Hepatocyte (in vitro differentiated cells): Measurements from ENCODE around the gene NEK10. TPM values are rescaled to one million over a fixed set of nuclear protein-coding genes. Genes with fewer than 3 reads are reported as not detected.

Source experiments
- DNase-seq: peaks from one replicate; pipeline ENCODE4 v3.0.0-alpha.2; 2016; ENCODE audit warnings: low spot score
- H2AFZ ChIP-seq: fragments of 200-600 bp; sonication (generic); 2 replicates; pipeline ENCODE4 v1.6.0; 2016; ENCODE audit warnings: antibody characterized with exemption, mild to moderate bottlenecking
- H3K27ac ChIP-seq: fragments of 200-600 bp; sonication (generic); 2 replicates; pipeline ENCODE4 v1.5.1; 2016; ENCODE audit warnings: mild to moderate bottlenecking
- H3K27me3 ChIP-seq: fragments of 200-600 bp; sonication (generic); 2 replicates; pipeline ENCODE4 v1.6.1; 2016
- H3K36me3 ChIP-seq: fragments of 200-600 bp; sonication (generic); replicated peaks from 2 replicates; pipeline ENCODE4 v1.5.1; 2016; ENCODE audit warnings: low read depth; ENCODE audit not compliant: insufficient read depth
- H3K4me1 ChIP-seq: fragments of 200-600 bp; sonication (generic); 2 replicates; pipeline ENCODE4 v1.5.1; 2016; ENCODE audit warnings: mild to moderate bottlenecking, moderate library complexity; ENCODE audit not compliant: insufficient read depth
- H3K4me2 ChIP-seq: fragments of 200-600 bp; sonication (generic); 2 replicates; pipeline ENCODE4 v1.6.0; 2016
- H3K4me3 ChIP-seq: fragments of 200-600 bp; sonication (generic); 2 replicates; pipeline ENCODE4 v1.5.1; 2016; ENCODE audit warnings: mild to moderate bottlenecking
- H3K79me2 ChIP-seq: fragments of 200-600 bp; sonication (generic); 2 replicates; pipeline ENCODE4 v1.6.0; 2017; ENCODE audit warnings: mild to moderate bottlenecking
- H3K9me2 ChIP-seq: fragments of 200-600 bp; sonication (generic); replicated peaks from 2 replicates; pipeline ENCODE4 v1.6.0; 2017; ENCODE audit warnings: mild to moderate bottlenecking; ENCODE audit not compliant: insufficient read depth
- H3K9me3 ChIP-seq: fragments of 200-600 bp; sonication (generic); 2 replicates; pipeline ENCODE4 v1.5.1; 2016; ENCODE audit warnings: low read depth, mild to moderate bottlenecking
- H4K20me1 ChIP-seq: fragments of 200-600 bp; sonication (generic); 2 replicates; pipeline ENCODE4 v1.6.0; 2016; ENCODE audit warnings: mild to moderate bottlenecking; ENCODE audit not compliant: insufficient read depth, poor library complexity, severe bottlenecking
- EZH2 ChIP-seq: fragments of 200-600 bp; sonication (generic); IDR thresholded peaks from 2 replicates; pipeline ENCODE4 v1.6.1; 2016; ENCODE audit warnings: antibody characterized with exemption, mild to moderate bottlenecking, borderline replicate concordance
- EZH2phosphoT487 ChIP-seq: fragments of 200-600 bp; sonication (generic); IDR thresholded peaks from one replicate; pipeline ENCODE4 v1.6.1; 2018; ENCODE audit warnings: antibody characterized with exemption, mild to moderate bottlenecking, low read depth, moderate library complexity; ENCODE audit not compliant: unreplicated experiment, severe bottlenecking
- WGBS: methylation state at CpG from one replicate; pipeline ENCODE4 v1.1.6; 2016; ENCODE audit warnings: low lambda C conversion rate; ENCODE audit errors: missing lambda C conversion rate; 5-methylcytosine and 5-hydroxymethylcytosine counted together
- polyA plus RNA-seq: library from polyadenylated mRNA; unstranded; fragments of >200 nt; fragmentation: Nextera tagmentation; extraction: Ambion mirVana; gene quantifications from 2 replicates; pipeline ENCODE4 v1.2.1, GENCODE V29; 2016
- total RNA-seq: library from RNA; depleted of rRNA; stranded (reverse); fragments of >200 nt; gene quantifications from 2 replicates; pipeline ENCODE4 v1.2.3, GENCODE V29; 2014
- TF ChIP-seq, protein P1 (sequence below): fragments of 200-600 bp; sonication (generic); IDR thresholded peaks from 2 replicates; pipeline ENCODE4 v1.5.1; 2016; ENCODE audit warnings: antibody characterized with exemption, mild to moderate bottlenecking; ENCODE audit not compliant: poor library complexity

Gene NEK10
- total and polyA plus RNA-seq, 2 experiments from 2014 or later, result 0.13 to 2.0 TPM

DNA sequence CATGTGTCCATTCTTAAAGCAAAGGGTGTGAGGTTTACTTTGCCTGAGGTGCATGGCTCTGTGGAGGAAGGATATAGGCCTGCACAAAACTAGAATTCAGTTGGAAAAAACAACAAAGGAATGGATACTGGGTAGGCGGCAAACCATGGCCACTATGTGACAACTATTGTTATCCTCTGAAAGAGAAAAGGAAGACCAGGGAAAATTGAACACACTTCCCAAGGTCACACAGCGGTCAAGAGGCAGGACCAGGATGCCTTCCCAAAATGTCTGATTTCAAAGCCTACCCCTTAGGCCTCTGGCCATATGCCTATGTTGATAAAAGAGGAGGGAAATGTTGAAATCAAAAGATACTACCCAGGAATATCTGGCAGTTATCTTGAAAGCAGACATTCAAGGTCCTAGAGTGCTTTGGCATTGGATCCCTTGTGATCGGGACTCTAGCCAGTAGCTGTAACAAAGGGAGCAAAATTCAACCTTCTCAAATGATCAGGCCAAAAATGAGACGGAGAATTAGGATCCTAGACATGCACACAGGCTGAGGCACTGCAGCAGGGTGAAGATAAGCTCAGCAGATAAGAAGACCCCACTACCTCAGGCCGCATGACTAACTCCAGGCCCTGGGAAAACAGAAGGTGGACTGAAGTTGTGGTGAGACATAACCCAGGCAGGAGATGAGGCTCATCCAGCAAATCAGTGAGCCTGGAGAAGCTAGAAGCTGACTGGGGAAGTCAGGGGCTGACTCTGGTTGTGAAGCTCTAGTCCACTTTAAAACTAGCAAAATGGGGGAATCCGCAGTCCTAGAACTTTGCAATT, 292.2 kb downstream of the NEK10 start:
- Histone ChIP-seq H3K27me3 (no peaks in the 10 kb centered on the region), H2AFZ (no peak overlapping the region), H3K4me3 (no peak overlapping the region), H3K9me3 (no peaks in the 10 kb centered on the region), H3K36me3 (no peaks in the 10 kb centered on the region), H3K9me2 (no peaks in the 10 kb centered on the region), H3K4me2 (no peak overlapping the region), H3K79me2 (no peaks in the 10 kb centered on the region), H4K20me1 (no peaks in the 10 kb centered on the region), H3K27ac (no peak overlapping the region), H3K4me1 (peaks cover 18% of the 10 kb centered on the region)
- TF ChIP-seq, protein P1, sequence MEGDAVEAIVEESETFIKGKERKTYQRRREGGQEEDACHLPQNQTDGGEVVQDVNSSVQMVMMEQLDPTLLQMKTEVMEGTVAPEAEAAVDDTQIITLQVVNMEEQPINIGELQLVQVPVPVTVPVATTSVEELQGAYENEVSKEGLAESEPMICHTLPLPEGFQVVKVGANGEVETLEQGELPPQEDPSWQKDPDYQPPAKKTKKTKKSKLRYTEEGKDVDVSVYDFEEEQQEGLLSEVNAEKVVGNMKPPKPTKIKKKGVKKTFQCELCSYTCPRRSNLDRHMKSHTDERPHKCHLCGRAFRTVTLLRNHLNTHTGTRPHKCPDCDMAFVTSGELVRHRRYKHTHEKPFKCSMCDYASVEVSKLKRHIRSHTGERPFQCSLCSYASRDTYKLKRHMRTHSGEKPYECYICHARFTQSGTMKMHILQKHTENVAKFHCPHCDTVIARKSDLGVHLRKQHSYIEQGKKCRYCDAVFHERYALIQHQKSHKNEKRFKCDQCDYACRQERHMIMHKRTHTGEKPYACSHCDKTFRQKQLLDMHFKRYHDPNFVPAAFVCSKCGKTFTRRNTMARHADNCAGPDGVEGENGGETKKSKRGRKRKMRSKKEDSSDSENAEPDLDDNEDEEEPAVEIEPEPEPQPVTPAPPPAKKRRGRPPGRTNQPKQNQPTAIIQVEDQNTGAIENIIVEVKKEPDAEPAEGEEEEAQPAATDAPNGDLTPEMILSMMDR, result no peak
- TF ChIP-seq EZH2phosphoT487 (no peak), EZH2 (no peak)
- DNase-seq, result no peak
- WGBS, result 69% methylated on average over 6 of the region's 6 CpGs

DNA sequence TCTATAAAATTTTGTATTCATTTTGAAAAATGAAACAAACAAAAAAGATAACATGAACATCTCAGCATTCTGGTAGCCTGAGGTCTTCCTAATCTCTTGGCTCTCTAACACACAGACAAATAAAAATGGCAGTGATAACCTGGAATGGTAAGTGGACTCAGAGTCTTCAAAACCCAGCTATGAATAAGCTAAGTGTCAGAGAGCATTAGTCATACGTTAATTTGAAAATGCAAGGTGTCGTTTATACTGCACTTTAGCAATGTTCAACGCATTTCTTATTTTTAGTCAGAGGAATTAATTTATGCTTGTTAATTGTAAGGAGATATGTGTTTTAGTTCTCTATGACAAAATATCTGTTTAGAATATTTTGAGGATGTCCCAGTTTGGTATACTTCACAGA, 294.3 kb downstream of the NEK10 start:
- no peaks in the 10 kb centered on the region for H3K36me3 ChIP-seq
- H3K4me3 ChIP-seq, result no peak overlapping the region
- H2AFZ ChIP-seq, result no peak overlapping the region
- peak overlapping the region; percentile 35 for H3K27ac ChIP-seq
- H3K4me2 ChIP-seq, result no peak overlapping the region
- H3K79me2 ChIP-seq, result no peaks in the 10 kb centered on the region
- H3K9me3 ChIP-seq, result no peaks in the 10 kb centered on the region
- WGBS, result 89% methylated on average over 3 of the region's 3 CpGs
- H3K27me3 ChIP-seq, result no peaks in the 10 kb centered on the region
- DNase-seq, result no peak
- TF ChIP-seq EZH2phosphoT487 (no peak), EZH2 (no peak)
- TF ChIP-seq, protein P1, result no peak
- no peaks in the 10 kb centered on the region for H3K9me2 ChIP-seq
- peaks cover 18% of the 10 kb centered on the region for H3K4me1 ChIP-seq
- no peaks in the 10 kb centered on the region for H4K20me1 ChIP-seq

DNA sequence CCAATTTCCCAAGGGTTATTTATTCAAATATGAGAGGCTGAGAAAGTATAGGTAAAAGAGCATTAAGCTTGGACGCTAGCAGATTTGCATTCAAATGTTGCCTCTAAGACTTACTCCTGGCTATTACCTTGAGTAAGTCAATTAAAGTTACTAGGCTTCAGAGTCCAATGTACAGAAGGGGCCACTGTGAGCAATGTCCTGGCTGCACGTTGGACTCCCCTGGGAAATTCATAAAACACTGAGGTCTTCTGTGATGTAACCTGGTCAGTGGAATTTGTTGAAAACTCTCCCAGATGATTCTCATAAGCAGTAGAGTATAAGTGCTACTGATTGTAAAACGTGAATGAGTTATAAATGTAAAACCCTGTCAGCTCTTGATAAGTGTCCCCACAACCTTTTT, 295.3 kb downstream of the NEK10 start:
- Histone ChIP-seq H3K4me3 (no peak overlapping the region), H3K4me1 (peaks cover 18% of the 10 kb centered on the region), H3K9me3 (no peaks in the 10 kb centered on the region), H4K20me1 (no peaks in the 10 kb centered on the region), H3K27ac (peak overlapping the region; percentile 35), H3K27me3 (no peaks in the 10 kb centered on the region), H2AFZ (no peak overlapping the region), H3K79me2 (no peaks in the 10 kb centered on the region), H3K36me3 (no peaks in the 10 kb centered on the region), H3K9me2 (no peaks in the 10 kb centered on the region), H3K4me2 (peak overlapping the region; percentile 30)
- WGBS, result 54% methylated on average over 3 of the region's 3 CpGs
- DNase-seq, result peak; percentile 22
- TF ChIP-seq, protein P1, result no peak
- TF ChIP-seq EZH2phosphoT487 (no peak), EZH2 (no peak)
